ENCODE measurements around the gene ACTN1.

DNA sequence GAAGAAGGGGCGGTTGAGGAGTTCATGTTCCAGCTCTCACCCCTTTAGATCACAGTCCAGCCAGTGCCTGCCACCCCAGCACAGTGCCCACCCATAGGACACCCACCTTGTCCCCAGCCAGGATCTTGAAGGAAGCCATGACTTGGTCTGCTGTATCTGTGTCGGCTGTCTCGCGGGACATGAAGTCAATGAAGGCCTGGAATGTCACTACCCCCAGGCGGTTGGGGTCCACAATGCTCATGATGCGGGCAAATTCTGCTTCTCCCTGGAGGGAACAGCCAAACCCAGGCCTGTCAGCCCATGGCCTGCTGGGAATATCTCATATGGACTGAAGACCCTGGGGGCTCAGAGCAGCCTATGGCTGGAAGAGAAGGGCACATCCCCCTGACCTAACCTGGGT lies 102.1 kb downstream of the ACTN1 start:
- TF ChIP-seq, protein P1, sequence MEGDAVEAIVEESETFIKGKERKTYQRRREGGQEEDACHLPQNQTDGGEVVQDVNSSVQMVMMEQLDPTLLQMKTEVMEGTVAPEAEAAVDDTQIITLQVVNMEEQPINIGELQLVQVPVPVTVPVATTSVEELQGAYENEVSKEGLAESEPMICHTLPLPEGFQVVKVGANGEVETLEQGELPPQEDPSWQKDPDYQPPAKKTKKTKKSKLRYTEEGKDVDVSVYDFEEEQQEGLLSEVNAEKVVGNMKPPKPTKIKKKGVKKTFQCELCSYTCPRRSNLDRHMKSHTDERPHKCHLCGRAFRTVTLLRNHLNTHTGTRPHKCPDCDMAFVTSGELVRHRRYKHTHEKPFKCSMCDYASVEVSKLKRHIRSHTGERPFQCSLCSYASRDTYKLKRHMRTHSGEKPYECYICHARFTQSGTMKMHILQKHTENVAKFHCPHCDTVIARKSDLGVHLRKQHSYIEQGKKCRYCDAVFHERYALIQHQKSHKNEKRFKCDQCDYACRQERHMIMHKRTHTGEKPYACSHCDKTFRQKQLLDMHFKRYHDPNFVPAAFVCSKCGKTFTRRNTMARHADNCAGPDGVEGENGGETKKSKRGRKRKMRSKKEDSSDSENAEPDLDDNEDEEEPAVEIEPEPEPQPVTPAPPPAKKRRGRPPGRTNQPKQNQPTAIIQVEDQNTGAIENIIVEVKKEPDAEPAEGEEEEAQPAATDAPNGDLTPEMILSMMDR (IDR thresholded peaks at IDR 0.05; ENCODE audit: low read length), result no peak
- no peak for TF ChIP-seq EZH2 (IDR thresholded peaks at IDR 0.05; ENCODE audit: borderline replicate concordance, low read length)
